Mucosa of descending colon (tissue), 3 donors: ENCODE measurements around the gene SLC15A1. TPM values are rescaled to one million over a fixed set of nuclear protein-coding genes. Genes with fewer than 3 reads are reported as not detected.
A peak's percentile ranks its signal among the peaks of the same experiment; 100 is the strongest.

ENCODE experiments used
- ATAC-seq: fragments of 200-7000 bp; cut with Tn5 transposase; one replicate; pipeline ENCODE4 v1.9.1; 2020; ENCODE audit warnings: mild to moderate bottlenecking, moderate library complexity
- DNase-seq, 3 donors: peaks; one replicate each; pipeline ENCODE4 v3.0.0-alpha.2; 2020
- H3K36me3 ChIP-seq: fragments of 200-600 bp; one replicate; pipeline ENCODE4 v1.8.0; 2021; ENCODE audit warnings: low read depth, mild to moderate bottlenecking
- H3K4me1 ChIP-seq: fragments of 200-600 bp; one replicate; pipeline ENCODE4 v1.8.0; 2021; ENCODE audit warnings: low read depth, mild to moderate bottlenecking
- H3K4me3 ChIP-seq: fragments of 200-600 bp; one replicate; pipeline ENCODE4 v1.8.0; 2021; ENCODE audit warnings: mild to moderate bottlenecking
- H3K9me3 ChIP-seq: fragments of 200-600 bp; one replicate; pipeline ENCODE4 v1.8.0; 2021; ENCODE audit warnings: mild to moderate bottlenecking
- CTCF ChIP-seq: fragments of 200-600 bp; IDR thresholded peaks from one replicate; pipeline ENCODE4 v1.8.0; 2022; ENCODE audit warnings: antibody characterized with exemption, mild to moderate bottlenecking
- intact Hi-C, 2 donors: fragments of 100-400 bp; cut with DNase I in 1 of 2; cut with micrococcal nuclease in 1 of 2; formaldehyde crosslinking; loops; one replicate each; pipeline versions ENCODE4 v1.11.0 to v1.11.1; 2022; cut with DNase I, micrococcal nuclease
- total RNA-seq, 3 donors: library from RNA; stranded (reverse); fragmentation: NEBNext Ultra II Directional in 2 of 3; extraction: Animal tissue kit (Norgen Biotek cat#: 25700) in 2 of 3; gene quantifications; one replicate each; pipeline versions ENCODE4 v1.2.1 to v1.2.4, GENCODE V29; 2021 to 2023
- donor health status: DM: no; HTN: no; CAD: no; lungs with moderate emphysema.
- donor health status: DM: no; HTN: no; CAD: no.
- donor health status: DM: no; HTN: yes; CAD: no.

Gene SLC15A1
- total RNA-seq, 3 donors from 2014 or later: 27.2 to 45.1 (median 37.9) TPM

GRCh38 chr13:98784666-98785065 lies 32.2 kb upstream of the SLC15A1 start:
- ATAC-seq (peak; percentile 93), DNase-seq (peak in 1 of 3 donors; percentile 28)
- H3K36me3 ChIP-seq: no peaks in the 10 kb centered on the region
- no peak overlapping the region for H3K4me3 ChIP-seq
- no peak for TF ChIP-seq CTCF
- no peaks in the 10 kb centered on the region for H3K4me1 ChIP-seq
- intact Hi-C loops: no loop called here
- H3K9me3 ChIP-seq: no peaks in the 10 kb centered on the region

- ATAC-seq: no peak
- no peaks in the 10 kb centered on the region for H3K36me3 ChIP-seq
Observed at GRCh38 chr13:98783856-98784478, 31.5 kb upstream of the SLC15A1 start.

GRCh38 chr13:98782654-98783053 lies 30.2 kb upstream of the SLC15A1 start:
- no peaks in the 10 kb centered on the region for H3K4me1 ChIP-seq
- no peak for DNase-seq
- H3K4me3 ChIP-seq: no peak overlapping the region
- ATAC-seq: no peak
- H3K36me3 ChIP-seq: no peaks in the 10 kb centered on the region
- no peak for TF ChIP-seq CTCF
- intact Hi-C loops: no loop called here
- no peaks in the 10 kb centered on the region for H3K9me3 ChIP-seq

More at GRCh38 chr13:98783856-98784478, 31.5 kb upstream of the SLC15A1 start:
- H3K4me3 ChIP-seq: no peak overlapping the region
- H3K4me1 ChIP-seq: no peaks in the 10 kb centered on the region
- intact Hi-C loops: no loop called here
- DNase-seq: no peak
- TF ChIP-seq CTCF: no peak
- no peaks in the 10 kb centered on the region for H3K9me3 ChIP-seq

GRCh38 chr13:98781905-98782304 lies 29.4 kb upstream of the SLC15A1 start:
- intact Hi-C loops: no loop called here
- H3K9me3 ChIP-seq: no peaks in the 10 kb centered on the region
- DNase-seq (no peak), ATAC-seq (no peak)
- no peaks in the 10 kb centered on the region for H3K36me3 ChIP-seq
- no peak for TF ChIP-seq CTCF
- H3K4me1 ChIP-seq: no peaks in the 10 kb centered on the region
- no peak overlapping the region for H3K4me3 ChIP-seq

- no peak for TF ChIP-seq CTCF
- Histone ChIP-seq H3K36me3 (no peaks in the 10 kb centered on the region), H3K4me3 (no peak overlapping the region), H3K4me1 (no peaks in the 10 kb centered on the region), H3K9me3 (no peaks in the 10 kb centered on the region)
- intact Hi-C loops: no loop called here
- DNase-seq (no peak), ATAC-seq (no peak)
Observed at GRCh38 chr13:98781470-98781869, 29.0 kb upstream of the SLC15A1 start.

GRCh38 chr13:98781045-98781444 lies 28.6 kb upstream of the SLC15A1 start:
- H3K4me3 ChIP-seq: no peak overlapping the region
- TF ChIP-seq CTCF: no peak
- DNase-seq (no peak), ATAC-seq (no peak)
- intact Hi-C loops: no loop called here
- H3K36me3 ChIP-seq: no peaks in the 10 kb centered on the region
- peaks cover 1% of the 10 kb centered on the region for H3K4me1 ChIP-seq
- no peaks in the 10 kb centered on the region for H3K9me3 ChIP-seq
